HG02571 (cell line): ENCODE measurements around the gene OR6N2.

Experiments
- ATAC-seq: cut with Tn5 transposase; IDR thresholded peaks from one replicate; pipeline ENCODE4 v1.9.1; 2021; ENCODE audit warnings: mild to moderate bottlenecking, moderate library complexity; ENCODE audit not compliant: unreplicated experiment

The OR6N2 gene

DNA sequence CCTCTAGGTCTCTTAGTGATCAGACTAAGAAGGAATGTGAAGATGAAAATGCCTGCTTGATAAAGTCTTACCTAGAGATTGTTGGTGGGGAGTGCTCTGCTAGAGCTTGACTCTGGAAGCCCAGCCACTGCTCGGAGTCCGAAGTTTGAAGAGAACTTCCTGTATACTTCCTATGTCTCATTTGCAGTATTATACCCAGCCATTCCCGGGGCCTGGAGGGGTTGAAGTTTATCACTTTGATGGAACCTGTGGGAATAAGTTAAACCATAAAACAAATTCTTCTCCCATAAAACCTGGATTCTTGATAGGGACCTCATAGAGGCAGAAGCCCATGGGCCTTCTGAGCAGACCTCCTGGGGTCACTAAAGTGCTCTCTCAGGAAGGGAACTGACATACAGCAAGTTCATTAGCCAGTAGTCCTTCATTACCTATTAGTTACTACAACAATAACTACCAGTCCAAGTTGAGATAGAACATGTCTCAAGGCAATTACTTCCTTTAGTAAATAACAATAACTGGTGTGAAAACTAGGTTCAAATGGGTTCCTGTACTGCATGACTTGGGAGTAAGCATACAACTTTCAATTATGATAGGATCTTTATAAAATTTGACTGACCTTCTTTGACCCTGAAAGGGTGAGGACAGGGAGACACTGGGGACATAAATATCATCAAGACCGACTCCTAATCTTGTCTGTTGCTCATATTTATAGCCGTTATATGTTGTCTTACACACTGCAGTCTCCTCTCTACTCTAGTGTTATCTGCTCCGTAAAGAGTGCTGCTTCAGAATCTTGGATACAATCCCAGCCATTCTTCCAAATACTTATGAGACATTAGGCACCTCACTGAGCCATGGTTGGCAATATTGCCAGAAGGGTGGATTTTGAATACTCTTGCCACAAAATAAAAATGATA, 8.8 kb downstream of the OR6N2 start, which contains the start of gene OR6N1:
TSS of gene OR6N1 (minus strand) at position 246 of the 917 bp plus-strand sequence. CDS start 5,513 bp downstream, outside the sequence.
- ATAC-seq, result no peak

DNA sequence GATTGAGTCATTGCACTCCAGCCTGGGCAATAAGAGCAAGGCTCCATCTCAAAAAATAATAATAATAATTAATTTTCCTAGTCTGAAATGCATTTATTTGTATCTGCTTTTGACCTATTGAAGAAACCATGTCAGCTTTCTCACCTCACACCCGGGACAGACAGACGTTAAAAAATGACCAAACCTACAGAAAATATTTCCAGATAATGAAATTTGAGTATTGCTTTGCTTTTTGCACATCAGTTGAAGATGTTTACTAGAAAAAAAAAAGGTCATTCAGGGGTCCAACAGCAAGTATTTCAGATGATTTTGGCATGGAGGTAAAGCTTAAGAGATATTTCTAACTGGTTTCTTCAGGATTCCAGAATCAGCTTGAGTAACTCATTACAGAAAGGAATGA, 26.6 kb downstream of the OR6N2 start, which contains the start of gene OR6K6:
TSS of gene OR6K6 (plus strand) at position 301 of the 400 bp plus-strand sequence. CDS start 168 bp downstream, outside the sequence.
- no peak for ATAC-seq

DNA sequence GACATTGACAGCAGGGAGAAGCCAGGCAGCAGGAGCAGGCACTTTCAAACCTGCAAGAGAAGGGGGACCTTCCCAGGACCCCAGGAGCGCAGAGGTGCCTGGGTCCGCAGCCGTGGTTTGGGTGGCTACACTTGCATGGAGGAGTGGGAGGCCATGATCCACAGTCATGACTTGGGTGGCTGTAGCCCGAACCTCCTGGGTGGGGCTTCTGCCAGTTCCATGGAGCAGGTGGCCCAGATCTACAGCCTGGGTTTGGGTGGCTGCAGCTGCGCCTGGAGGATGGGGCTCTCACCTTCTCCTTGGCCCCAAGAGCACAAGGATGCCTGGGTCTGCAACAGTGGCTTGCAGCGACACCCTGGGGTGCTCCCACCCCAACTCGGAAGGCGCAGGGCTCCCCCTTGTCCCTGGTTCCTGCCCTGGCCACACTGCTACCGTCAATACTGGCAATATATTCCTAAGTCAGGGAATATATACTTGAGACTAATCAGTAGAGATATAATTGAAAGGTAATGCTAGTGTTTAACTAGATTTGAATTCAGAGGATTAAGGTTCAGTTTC, 28.8 kb downstream of the OR6N2 start:
- ATAC-seq, result no peak

DNA sequence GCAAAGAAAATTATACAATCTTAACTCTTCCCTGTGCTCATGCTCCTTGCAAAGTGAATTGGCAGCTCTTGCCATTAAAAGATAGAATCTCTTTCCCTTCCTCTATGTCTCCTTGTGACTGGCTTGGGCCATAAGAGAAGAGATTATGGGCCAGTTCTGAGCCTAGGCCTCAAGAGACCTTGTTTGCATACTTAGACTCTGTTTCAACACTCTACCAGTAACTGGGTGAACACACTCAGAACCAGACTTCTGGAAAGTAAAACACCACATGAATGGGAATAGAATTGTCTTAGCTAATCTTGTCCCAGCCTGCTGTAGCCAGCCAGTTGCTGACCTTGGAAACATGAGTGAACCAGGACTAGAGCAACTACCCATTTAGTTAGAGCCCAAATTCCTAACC, 45.2 kb downstream of the OR6N2 start:
- no peak for ATAC-seq

DNA sequence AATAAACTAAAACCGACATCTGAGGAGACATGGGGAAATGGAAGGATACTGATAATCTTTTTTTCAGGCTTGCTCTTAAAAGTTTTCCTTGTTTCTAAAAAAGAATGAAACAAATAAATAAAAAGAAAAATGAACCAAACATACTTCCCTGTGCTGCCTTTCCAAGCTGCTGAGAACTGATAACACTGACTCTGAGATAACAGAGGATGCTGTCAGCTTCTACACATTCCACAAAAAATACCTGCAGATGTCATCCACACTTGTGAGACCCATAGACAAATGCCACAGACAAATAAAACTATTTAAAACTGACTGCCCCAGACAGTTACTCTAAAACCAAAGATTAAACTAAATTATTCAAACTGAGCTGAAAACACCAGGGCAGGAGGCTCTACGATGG, 48.5 kb downstream of the OR6N2 start:
- no peak for ATAC-seq

DNA sequence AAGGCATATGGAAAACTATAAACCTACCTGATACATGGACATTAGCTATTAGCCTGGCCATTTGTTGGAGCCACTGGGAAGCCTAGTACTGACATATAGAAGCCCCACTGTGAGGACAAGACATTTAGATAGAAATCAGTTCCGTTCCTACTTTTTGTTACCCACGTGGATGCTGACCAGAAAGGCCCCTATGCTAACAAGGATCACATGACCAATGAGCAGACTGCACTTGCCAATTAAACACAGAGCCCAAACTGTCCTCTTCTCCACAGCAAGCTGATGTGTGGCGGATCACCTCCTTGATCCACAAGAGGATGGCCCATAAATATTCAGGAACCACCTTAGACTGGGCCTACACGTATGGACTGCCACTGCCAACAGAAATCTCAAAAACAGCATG, 49.3 kb downstream of the OR6N2 start:
- ATAC-seq, result no peak

DNA sequence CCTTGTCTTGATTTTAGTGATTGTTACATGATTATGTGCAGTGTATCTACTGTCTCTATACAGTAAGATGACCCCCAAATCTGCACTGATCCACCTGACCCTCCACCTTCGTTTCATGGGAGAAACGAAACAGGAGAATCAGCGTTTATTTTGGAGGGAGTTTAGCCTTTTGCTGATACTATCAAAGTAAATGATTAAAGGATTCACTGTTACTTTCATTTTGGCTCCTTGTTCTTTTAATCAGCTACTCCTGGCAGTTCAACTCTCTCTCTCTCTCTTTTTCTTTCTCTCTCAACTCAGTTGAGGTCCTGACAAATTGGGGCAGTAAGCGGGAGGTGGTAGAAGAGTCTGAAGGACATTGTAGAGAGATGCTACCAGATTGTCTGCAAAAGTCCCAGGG, 50.6 kb downstream of the OR6N2 start:
- ATAC-seq, result no peak

DNA sequence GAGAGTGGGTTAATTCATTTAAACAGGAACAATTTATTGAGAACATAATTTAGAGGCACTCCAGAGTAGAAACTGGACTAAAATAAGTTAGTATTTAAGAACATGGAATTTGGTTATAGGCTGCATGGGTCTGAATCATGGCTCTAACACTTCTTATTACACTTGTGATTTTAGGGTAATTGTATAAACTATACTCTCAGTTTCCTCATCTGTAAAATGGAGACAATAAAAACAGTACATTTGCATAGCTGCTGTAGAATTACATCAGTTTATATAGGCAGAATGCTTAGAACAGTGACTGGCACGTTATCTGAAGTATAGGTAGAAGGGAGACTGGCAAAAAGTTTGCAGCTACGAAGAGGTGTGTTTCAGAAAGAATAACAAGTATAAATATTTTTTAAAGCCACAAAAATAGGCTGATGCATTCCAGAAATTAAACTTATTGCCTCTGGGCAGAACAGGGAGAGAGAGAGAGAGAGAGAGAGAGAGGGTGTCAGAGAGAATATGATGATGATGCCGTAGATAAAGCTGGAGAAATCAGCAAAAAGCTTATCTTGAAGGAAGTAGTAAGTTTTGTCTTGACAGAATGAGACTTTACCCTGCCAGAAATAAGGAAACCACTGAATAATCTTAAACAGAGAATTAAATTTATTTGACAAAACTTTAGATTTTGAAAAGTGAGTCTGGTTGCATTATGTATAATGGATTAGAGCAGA, 52.3 kb downstream of the OR6N2 start:
- ATAC-seq, result no peak

DNA sequence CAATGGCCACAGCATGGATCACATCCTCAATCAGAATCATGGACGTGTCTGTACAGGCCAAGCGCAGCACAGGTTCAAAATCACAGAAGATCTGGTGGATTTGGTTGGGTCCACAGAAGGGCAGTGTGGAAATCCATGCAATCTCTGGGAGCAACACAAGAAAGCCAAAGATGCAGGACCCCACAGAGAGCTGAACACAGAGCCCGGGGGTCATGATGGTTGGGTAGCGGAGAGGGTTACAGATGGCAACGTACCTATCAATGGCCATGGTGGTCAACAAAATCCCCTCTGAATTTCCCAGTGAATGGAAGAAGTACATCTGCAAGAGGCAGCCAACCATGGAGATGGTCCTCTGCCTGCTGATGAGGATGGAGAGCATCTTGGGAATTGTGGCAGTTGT, 56.6 kb downstream of the OR6N2 start:
- ATAC-seq, result no peak
